Upper lobe of left lung (tissue), 6 donors: ENCODE measurements around the gene CDHR3. TPM values are rescaled to one million over a fixed set of nuclear protein-coding genes. Genes with fewer than 3 reads are reported as not detected.

Experiments used
- ATAC-seq, 2 donors: fragments of 200-7000 bp; cut with Tn5 transposase; one replicate each; pipeline ENCODE4 v1.9.1; 2022; ENCODE audit warnings: mild to moderate bottlenecking in 2 of 2, moderate library complexity in 2 of 2; ENCODE audit not compliant: low FRiP score in 2 of 2
- DNase-seq, 2 donors: peaks; one replicate each; pipeline ENCODE4 v3.0.0-alpha.2; 2019 to 2020
- H3K27ac ChIP-seq, 4 donors: fragments of 200-600 bp; sonication (generic); one replicate each; pipeline ENCODE4 v1.5.1; 2016 to 2019
- H3K27me3 ChIP-seq, 4 donors: fragments of 200-600 bp; sonication (generic); one replicate each; pipeline ENCODE4 v1.5.1; 2017 to 2019
- H3K36me3 ChIP-seq, 4 donors: fragments of 200-600 bp; sonication (generic); one replicate each; pipeline ENCODE4 v1.5.1; 2016 to 2019
- H3K4me1 ChIP-seq, 4 donors: fragments of 200-600 bp; sonication (generic); one replicate each; pipeline ENCODE4 v1.5.1; 2018 to 2019
- H3K4me3 ChIP-seq, 4 donors: fragments of 200-600 bp; sonication (generic); one replicate each; pipeline ENCODE4 v1.5.1; 2017 to 2019; ENCODE audit warnings: mild to moderate bottlenecking in 2 of 4, moderate library complexity in 1 of 4
- H3K9me3 ChIP-seq, 4 donors: fragments of 200-600 bp; sonication (generic); one replicate each; pipeline ENCODE4 v1.5.1; 2018 to 2019
- EP300 ChIP-seq, 4 donors: sonication (generic); formaldehyde crosslinking; IDR thresholded peaks; one replicate each; pipeline ENCODE4 v1.5.1; 2017; ENCODE audit warnings: antibody characterized with exemption in 4 of 4, control low read depth in 2 of 4
- POLR2A ChIP-seq, 4 donors: fragments of 450-650 bp; IDR thresholded peaks; one replicate each; pipeline ENCODE4 v1.5.1; 2016 to 2017; ENCODE audit warnings: antibody characterized with exemption in 4 of 4, mild to moderate bottlenecking in 2 of 4
- POLR2AphosphoS5 ChIP-seq, 2 donors: sonication (generic); formaldehyde crosslinking; IDR thresholded peaks; one replicate each; pipeline ENCODE4 v1.5.1; 2017; ENCODE audit warnings: antibody characterized with exemption in 2 of 2
- WGBS, 2 donors: methylation state at CpG; one replicate each; pipeline ENCODE4 v1.1.5; 2017 to 2018; 5-methylcytosine and 5-hydroxymethylcytosine counted together
- total RNA-seq, 6 donors: library from RNA; depleted of rRNA in 4 of 6; stranded (reverse); fragments of >200 nt in 4 of 6; gene quantifications; one replicate each; pipeline versions ENCODE4 v1.1.0 to v1.2.1, GENCODE V29; 2016 to 2021
- TF ChIP-seq, protein P1 (sequence below), 6 experiments: fragments of 450-650 bp in 4 of 6; fragments of 200-600 bp in 2 of 6; sonication (generic) in 2 of 6; IDR thresholded peaks; one replicate each; pipeline ENCODE4 v1.5.1; 2016 to 2019; ENCODE audit warnings: antibody characterized with exemption in 6 of 6
- donor health status: DM: no; HTN: no; CAD: no; lungs with moderate emphysema.
- donor health status: DM: no; HTN: yes; CAD: no; lungs with severe emphysema.

CDHR3 gene
- total RNA-seq, 6 donors from 2014 or later: 2.6 to 148 (median 32.8) TPM

GRCh38 chr7:106034383-106034782 lies 71.3 kb downstream of the CDHR3 start:
- ATAC-seq: no peak
- no peaks in the 10 kb centered on the region for H3K27me3 ChIP-seq
- DNase-seq: no peak
- TF ChIP-seq, protein P1, sequence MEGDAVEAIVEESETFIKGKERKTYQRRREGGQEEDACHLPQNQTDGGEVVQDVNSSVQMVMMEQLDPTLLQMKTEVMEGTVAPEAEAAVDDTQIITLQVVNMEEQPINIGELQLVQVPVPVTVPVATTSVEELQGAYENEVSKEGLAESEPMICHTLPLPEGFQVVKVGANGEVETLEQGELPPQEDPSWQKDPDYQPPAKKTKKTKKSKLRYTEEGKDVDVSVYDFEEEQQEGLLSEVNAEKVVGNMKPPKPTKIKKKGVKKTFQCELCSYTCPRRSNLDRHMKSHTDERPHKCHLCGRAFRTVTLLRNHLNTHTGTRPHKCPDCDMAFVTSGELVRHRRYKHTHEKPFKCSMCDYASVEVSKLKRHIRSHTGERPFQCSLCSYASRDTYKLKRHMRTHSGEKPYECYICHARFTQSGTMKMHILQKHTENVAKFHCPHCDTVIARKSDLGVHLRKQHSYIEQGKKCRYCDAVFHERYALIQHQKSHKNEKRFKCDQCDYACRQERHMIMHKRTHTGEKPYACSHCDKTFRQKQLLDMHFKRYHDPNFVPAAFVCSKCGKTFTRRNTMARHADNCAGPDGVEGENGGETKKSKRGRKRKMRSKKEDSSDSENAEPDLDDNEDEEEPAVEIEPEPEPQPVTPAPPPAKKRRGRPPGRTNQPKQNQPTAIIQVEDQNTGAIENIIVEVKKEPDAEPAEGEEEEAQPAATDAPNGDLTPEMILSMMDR (IDR thresholded peaks at IDR 0.05): no peak
- TF ChIP-seq POLR2A (IDR thresholded peaks at IDR 0.05) (no peak), POLR2AphosphoS5 (IDR thresholded peaks at IDR 0.05) (no peak), EP300 (IDR thresholded peaks at IDR 0.05) (no peak)
- no peak overlapping the region for H3K4me3 ChIP-seq
- peaks cover 0 to 6% (median 2%) of the 10 kb centered on the region in 4 donors for H3K4me1 ChIP-seq
- H3K36me3 ChIP-seq: no peaks in the 10 kb centered on the region
- WGBS, 2 donors: 94 to 98% methylated on average over 2 of the region's 2 CpGs
- peaks cover 0 to 3% (median 0%) of the 10 kb centered on the region in 4 donors for H3K9me3 ChIP-seq
- H3K27ac ChIP-seq: no peak overlapping the region

GRCh38 chr7:106035568-106035967 lies 72.5 kb downstream of the CDHR3 start:
- Histone ChIP-seq H3K27ac (no peak overlapping the region), H3K4me3 (no peak overlapping the region), H3K27me3 (no peaks in the 10 kb centered on the region), H3K4me1 (peaks cover 0 to 6% (median 2%) of the 10 kb centered on the region in 4 donors), H3K9me3 (peaks cover 0 to 3% (median 0%) of the 10 kb centered on the region in 4 donors), H3K36me3 (no peaks in the 10 kb centered on the region)
- no peak for TF ChIP-seq EP300 (IDR thresholded peaks at IDR 0.05)
- TF ChIP-seq POLR2A (IDR thresholded peaks at IDR 0.05): no peak
- TF ChIP-seq POLR2AphosphoS5 (IDR thresholded peaks at IDR 0.05): no peak
- 94 to 95% methylated on average over 8 of the region's 8 CpGs for WGBS, 2 donors
- no peak for DNase-seq
- no peak for ATAC-seq

GRCh38 chr7:106036004-106036403 lies 72.9 kb downstream of the CDHR3 start:
- 76 to 95% methylated on average over 6 of the region's 6 CpGs for WGBS, 2 donors
- Histone ChIP-seq H3K4me1 (peaks cover 0 to 6% (median 2%) of the 10 kb centered on the region in 4 donors), H3K27me3 (no peaks in the 10 kb centered on the region), H3K4me3 (no peak overlapping the region), H3K27ac (no peak overlapping the region), H3K9me3 (peaks cover 0 to 3% (median 0%) of the 10 kb centered on the region in 4 donors), H3K36me3 (no peaks in the 10 kb centered on the region)
- no peak for DNase-seq
- no peak for ATAC-seq
- TF ChIP-seq POLR2AphosphoS5 (IDR thresholded peaks at IDR 0.05): no peak
- no peak for TF ChIP-seq POLR2A (IDR thresholded peaks at IDR 0.05)
- TF ChIP-seq, protein P1 (IDR thresholded peaks at IDR 0.05): no peak
- TF ChIP-seq EP300 (IDR thresholded peaks at IDR 0.05): no peak

DNA sequence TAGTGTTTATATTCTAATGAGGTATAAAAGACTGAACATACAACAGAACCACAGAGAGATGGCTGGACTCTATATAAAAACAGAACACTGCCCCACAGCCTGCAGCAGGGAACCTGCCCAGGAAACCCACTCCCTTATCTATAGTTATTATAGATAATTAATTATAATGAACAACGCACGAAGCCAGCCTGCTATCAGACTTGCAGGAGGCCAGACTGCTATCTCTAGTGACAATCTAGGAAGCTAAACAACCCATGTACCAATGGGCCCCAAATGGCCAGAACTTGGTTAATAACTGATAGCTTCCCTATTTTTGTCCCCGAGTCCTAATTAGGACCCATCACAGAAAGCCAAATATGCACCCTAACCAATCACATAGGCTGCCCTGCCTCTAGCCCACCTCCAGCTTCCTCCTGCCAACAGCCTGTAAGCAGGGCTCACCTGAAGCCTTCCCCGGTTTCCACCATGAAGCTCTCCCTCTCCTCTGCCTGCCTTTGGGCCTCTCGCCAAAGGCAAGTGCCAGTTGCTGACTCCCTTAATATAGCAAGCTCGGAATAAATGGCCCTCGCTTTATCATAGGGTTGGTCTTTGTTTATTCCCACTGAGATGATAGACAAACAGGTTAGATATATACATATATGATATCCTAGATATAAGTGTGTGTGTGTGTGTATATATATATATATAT lies 74.6 kb downstream of the CDHR3 start:
- Histone ChIP-seq H3K27me3 (no peaks in the 10 kb centered on the region), H3K27ac (no peak overlapping the region), H3K36me3 (no peaks in the 10 kb centered on the region), H3K4me3 (no peak overlapping the region), H3K4me1 (peaks cover 3 to 11% (median 9%) of the 10 kb centered on the region in 4 donors), H3K9me3 (peaks cover 0 to 3% (median 0%) of the 10 kb centered on the region in 4 donors)
- WGBS, 2 donors: 82 to 96% methylated on average over 6 to 7 of the region's 7 CpGs
- ATAC-seq (no peak), DNase-seq (no peak)
- TF ChIP-seq POLR2AphosphoS5 (IDR thresholded peaks at IDR 0.05) (no peak), EP300 (IDR thresholded peaks at IDR 0.05) (no peak), POLR2A (IDR thresholded peaks at IDR 0.05) (no peak)
- TF ChIP-seq, protein P1 (IDR thresholded peaks at IDR 0.05): no peak

DNA sequence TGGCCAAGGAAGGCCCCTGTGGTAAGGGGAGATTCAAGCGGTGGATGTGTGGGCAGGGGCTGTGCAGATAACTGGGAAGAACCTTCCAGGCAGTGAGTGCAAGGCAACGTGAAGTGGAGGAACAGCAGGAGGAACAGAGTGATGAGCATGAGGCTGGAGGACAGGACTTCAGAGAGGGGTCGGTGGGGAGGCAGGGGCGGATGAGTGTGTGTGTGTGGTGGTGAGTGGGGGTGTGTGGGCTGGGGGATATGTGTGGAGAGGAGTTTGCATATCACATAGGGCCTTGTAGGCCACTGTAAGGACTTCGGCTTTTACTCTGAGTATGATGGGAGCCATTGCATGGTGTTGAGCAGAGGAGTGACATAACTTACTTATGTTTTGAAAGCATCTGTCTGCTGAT lies 75.2 kb downstream of the CDHR3 start:
- H3K36me3 ChIP-seq: no peaks in the 10 kb centered on the region
- H3K9me3 ChIP-seq: peaks cover 0 to 3% (median 0%) of the 10 kb centered on the region in 4 donors
- TF ChIP-seq, protein P1 (IDR thresholded peaks at IDR 0.05): no peak
- TF ChIP-seq POLR2A (IDR thresholded peaks at IDR 0.05): no peak
- no peak for TF ChIP-seq EP300 (IDR thresholded peaks at IDR 0.05)
- no peak for TF ChIP-seq POLR2AphosphoS5 (IDR thresholded peaks at IDR 0.05)
- H3K27me3 ChIP-seq: no peaks in the 10 kb centered on the region
- no peak overlapping the region for H3K4me3 ChIP-seq
- 86 to 97% methylated on average over 5 of the region's 5 CpGs for WGBS, 2 donors
- H3K27ac ChIP-seq: no peak overlapping the region
- no peak for DNase-seq
- no peak for ATAC-seq
- H3K4me1 ChIP-seq: peaks cover 7 to 15% (median 12%) of the 10 kb centered on the region in 4 donors
